ENCODE data around the gene BTBD9. TPM values are rescaled to one million over a fixed set of nuclear protein-coding genes. Genes with fewer than 3 reads are reported as not detected.

Gene BTBD9
- total RNA-seq, 4 donors from 2014 or later: 15.4 to 50.0 (median 21.9) TPM

DNA sequence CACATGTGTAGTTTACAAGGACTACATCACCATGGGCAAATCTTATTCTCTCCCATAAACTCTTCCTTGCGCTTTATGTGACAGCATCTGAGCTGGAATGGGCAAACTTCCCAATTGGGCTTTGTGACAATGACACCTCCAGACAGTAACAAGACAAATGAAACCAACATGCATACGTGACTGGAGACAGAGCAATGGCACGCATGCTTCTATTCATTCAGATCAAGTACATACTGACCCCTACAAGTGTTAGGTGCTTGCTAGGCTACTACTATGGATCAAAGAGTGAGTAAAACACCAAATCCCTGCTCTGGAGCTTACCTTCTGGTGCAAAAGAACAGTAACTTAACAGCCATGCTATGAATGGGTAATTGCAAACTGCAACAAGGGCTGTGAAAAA is 394.9 kb downstream of the BTBD9 start:
- no peaks in the 10 kb centered on the region for H3K27me3 ChIP-seq
- H3K36me3 ChIP-seq: no peaks in the 10 kb centered on the region
- H3K9me3 ChIP-seq: no peaks in the 10 kb centered on the region
- H3K27ac ChIP-seq: no peak overlapping the region
- no peak overlapping the region for H3K4me3 ChIP-seq
- TF ChIP-seq EP300 (IDR thresholded peaks at IDR 0.05) (no peak), POLR2A (IDR thresholded peaks at IDR 0.05) (no peak), POLR2AphosphoS5 (IDR thresholded peaks at IDR 0.05) (no peak)
- TF ChIP-seq, protein P1, sequence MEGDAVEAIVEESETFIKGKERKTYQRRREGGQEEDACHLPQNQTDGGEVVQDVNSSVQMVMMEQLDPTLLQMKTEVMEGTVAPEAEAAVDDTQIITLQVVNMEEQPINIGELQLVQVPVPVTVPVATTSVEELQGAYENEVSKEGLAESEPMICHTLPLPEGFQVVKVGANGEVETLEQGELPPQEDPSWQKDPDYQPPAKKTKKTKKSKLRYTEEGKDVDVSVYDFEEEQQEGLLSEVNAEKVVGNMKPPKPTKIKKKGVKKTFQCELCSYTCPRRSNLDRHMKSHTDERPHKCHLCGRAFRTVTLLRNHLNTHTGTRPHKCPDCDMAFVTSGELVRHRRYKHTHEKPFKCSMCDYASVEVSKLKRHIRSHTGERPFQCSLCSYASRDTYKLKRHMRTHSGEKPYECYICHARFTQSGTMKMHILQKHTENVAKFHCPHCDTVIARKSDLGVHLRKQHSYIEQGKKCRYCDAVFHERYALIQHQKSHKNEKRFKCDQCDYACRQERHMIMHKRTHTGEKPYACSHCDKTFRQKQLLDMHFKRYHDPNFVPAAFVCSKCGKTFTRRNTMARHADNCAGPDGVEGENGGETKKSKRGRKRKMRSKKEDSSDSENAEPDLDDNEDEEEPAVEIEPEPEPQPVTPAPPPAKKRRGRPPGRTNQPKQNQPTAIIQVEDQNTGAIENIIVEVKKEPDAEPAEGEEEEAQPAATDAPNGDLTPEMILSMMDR (IDR thresholded peaks at IDR 0.05): no peak
- no peaks in the 10 kb centered on the region for H3K4me1 ChIP-seq
- WGBS: 94% methylated on average over 3 of the region's 3 CpGs
- DNase-seq (ENCODE audit: low spot score in 2 of 2): no peak

- Histone ChIP-seq H3K4me3 (no peak overlapping the region), H3K9me3 (no peaks in the 10 kb centered on the region), H3K36me3 (no peaks in the 10 kb centered on the region), H3K4me1 (no peaks in the 10 kb centered on the region), H3K27me3 (no peaks in the 10 kb centered on the region), H3K27ac (no peak overlapping the region)
- no peak for DNase-seq (ENCODE audit: low spot score in 2 of 2)
- TF ChIP-seq POLR2AphosphoS5 (IDR thresholded peaks at IDR 0.05) (no peak), EP300 (IDR thresholded peaks at IDR 0.05) (no peak), POLR2A (IDR thresholded peaks at IDR 0.05) (no peak)
- TF ChIP-seq, protein P1 (IDR thresholded peaks at IDR 0.05): no peak
- 72% methylated on average over 7 of the region's 7 CpGs for WGBS
Observed at GRCh38 chr6:38241200-38241871, 398.4 kb downstream of the BTBD9 start.

DNA sequence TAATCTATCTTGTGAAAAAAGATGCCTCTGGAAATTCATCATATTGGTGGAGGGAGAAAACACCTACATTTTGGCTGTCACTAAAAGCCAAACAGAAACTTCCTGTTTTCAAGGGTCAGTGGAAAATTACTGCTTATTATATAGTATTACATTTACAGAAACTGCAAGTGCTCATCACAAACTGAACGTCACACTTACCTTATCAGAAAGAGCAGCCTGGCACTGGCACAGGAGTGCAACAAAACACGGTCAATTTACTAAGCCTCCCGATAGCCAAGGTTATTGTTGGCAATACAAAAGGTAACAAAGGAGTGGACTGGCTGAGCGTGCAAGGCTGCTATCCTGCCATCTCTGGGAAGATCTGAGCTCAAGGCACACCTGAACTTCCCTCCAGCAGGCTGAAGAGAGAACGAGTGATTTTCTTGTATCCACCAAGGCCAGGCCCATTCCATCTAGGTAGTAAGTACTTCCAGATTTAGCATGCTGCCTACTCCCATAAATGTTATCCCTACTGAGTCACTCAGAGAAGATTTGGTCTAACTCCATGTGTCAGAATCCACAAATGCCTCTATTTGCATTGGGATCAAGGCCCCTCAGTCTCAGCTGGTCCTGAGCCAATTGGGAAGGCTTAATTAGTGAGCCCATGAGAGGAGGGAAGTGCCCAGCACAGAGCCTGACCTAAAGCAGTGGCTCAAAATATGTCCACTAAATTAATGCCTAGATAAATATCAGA is 399.8 kb downstream of the BTBD9 start:
- TF ChIP-seq EP300 (IDR thresholded peaks at IDR 0.05): no peak
- TF ChIP-seq, protein P1 (IDR thresholded peaks at IDR 0.05): no peak
- TF ChIP-seq POLR2AphosphoS5 (IDR thresholded peaks at IDR 0.05): no peak
- TF ChIP-seq POLR2A (IDR thresholded peaks at IDR 0.05): no peak
- Histone ChIP-seq H3K27me3 (no peaks in the 10 kb centered on the region), H3K4me1 (no peaks in the 10 kb centered on the region), H3K4me3 (no peak overlapping the region), H3K9me3 (no peaks in the 10 kb centered on the region), H3K27ac (no peak overlapping the region), H3K36me3 (no peaks in the 10 kb centered on the region)
- no peak for DNase-seq (ENCODE audit: low spot score in 2 of 2)
- 84% methylated on average over 5 of the region's 5 CpGs for WGBS

DNA sequence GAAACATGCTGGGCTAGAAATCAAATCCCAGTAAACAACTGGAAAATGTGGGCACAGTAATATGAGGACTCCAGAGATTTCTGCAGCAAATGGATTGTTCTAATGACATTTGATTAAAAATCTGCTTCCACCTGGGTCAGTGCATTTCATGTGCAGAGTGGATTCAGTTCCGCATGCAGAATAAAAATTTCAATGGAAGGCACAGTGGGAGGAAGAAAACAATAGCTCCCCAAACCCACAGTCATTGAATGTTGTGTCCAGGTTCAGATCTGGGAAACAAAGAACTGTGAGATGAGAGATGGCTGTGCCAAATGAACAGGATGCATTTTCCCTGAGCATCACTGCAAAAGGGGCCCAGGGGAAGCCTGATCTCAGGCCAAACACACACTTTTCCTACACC is 403.1 kb downstream of the BTBD9 start:
- no peaks in the 10 kb centered on the region for H3K27me3 ChIP-seq
- no peaks in the 10 kb centered on the region for H3K36me3 ChIP-seq
- 91% methylated on average over 1 of the region's 1 CpG for WGBS
- no peak overlapping the region for H3K27ac ChIP-seq
- no peak overlapping the region for H3K4me3 ChIP-seq
- TF ChIP-seq POLR2AphosphoS5 (IDR thresholded peaks at IDR 0.05): no peak
- H3K4me1 ChIP-seq: no peaks in the 10 kb centered on the region
- H3K9me3 ChIP-seq: no peaks in the 10 kb centered on the region
- no peak for DNase-seq (ENCODE audit: low spot score in 2 of 2)

DNA sequence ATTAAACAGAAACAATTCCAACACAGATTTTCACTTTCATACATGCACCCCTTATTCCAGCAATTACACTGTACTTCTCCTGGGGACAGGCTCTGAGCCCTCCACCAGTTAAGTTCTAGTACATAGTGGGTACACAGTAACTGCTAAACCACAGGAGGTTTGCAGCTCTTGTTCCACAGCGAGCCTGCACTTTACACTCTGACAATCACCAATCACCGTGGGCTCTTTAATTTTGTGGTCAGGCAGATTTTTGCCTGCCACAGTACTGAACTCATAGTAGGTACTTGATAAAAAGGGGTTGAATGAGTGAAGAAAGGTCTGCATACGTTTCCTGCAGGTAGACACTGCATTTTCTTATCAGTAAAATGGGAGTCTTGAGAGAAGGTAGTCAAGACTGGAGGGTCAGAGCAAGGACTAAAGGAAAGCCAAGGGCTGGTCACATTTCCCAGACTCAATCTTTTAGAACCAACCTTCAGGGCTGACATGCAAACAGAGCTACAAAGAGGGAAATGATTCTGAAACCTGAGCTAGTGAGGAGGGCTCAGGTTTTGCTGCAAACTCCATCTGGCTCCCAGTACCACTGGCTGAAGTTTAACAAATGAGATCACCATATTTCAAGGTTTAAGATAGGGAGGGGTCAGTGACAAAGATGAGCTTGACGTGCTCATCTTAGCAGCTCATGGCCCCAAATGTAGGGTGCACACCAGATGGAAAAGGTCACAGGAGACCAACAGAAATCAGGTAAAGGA is 404.6 kb downstream of the BTBD9 start:
- Histone ChIP-seq H3K4me3 (no peak overlapping the region), H3K9me3 (no peaks in the 10 kb centered on the region), H3K4me1 (no peaks in the 10 kb centered on the region), H3K27me3 (no peaks in the 10 kb centered on the region), H3K36me3 (no peaks in the 10 kb centered on the region), H3K27ac (no peak overlapping the region)
- no peak for TF ChIP-seq POLR2A (IDR thresholded peaks at IDR 0.05)
- TF ChIP-seq EP300 (IDR thresholded peaks at IDR 0.05): no peak
- TF ChIP-seq POLR2AphosphoS5 (IDR thresholded peaks at IDR 0.05): no peak
- TF ChIP-seq, protein P1 (IDR thresholded peaks at IDR 0.05): no peak
- WGBS: 83% methylated on average over 4 of the region's 4 CpGs
- DNase-seq (ENCODE audit: low spot score in 2 of 2): no peak
